Stomach smooth muscle (tissue), 2 donors: Measurements from ENCODE around the gene TTC39A.

Source experiments
- H3K27ac ChIP-seq: one replicate; pipeline ENCODE4 v1.7.0; 2013; ENCODE audit warnings: mild to moderate bottlenecking, low read length, inconsistent platforms
- H3K27me3 ChIP-seq, 2 donors: one replicate each; pipeline ENCODE4 v1.7.0; 2013; ENCODE audit warnings: low read length in 2 of 2; ENCODE audit not compliant: insufficient read depth in 2 of 2, control insufficient read depth in 1 of 2
- H3K36me3 ChIP-seq, 2 donors: one replicate each; pipeline ENCODE4 v1.7.0; 2013; ENCODE audit warnings: low read length in 2 of 2; ENCODE audit not compliant: control insufficient read depth in 2 of 2, insufficient read depth in 2 of 2
- H3K4me1 ChIP-seq: one replicate; pipeline ENCODE4 v1.7.0; 2013; ENCODE audit warnings: low read length; ENCODE audit not compliant: control insufficient read depth, insufficient read depth
- H3K4me3 ChIP-seq, 2 donors: one replicate each; pipeline ENCODE4 v1.7.0; 2013; ENCODE audit warnings: low read length in 2 of 2
- H3K9ac ChIP-seq, 2 donors: one replicate each; pipeline ENCODE4 v1.7.0; 2013; ENCODE audit warnings: low read length in 2 of 2, mild to moderate bottlenecking in 1 of 2
- H3K9me3 ChIP-seq, 2 donors: one replicate each; pipeline ENCODE4 v1.7.0; 2013; ENCODE audit warnings: low read length in 2 of 2; ENCODE audit not compliant: control insufficient read depth in 2 of 2
- donor health status: healthy.
- donor health status: Pancreatic carcinoma.

Gene TTC39A

GRCh38 chr1:51336711-51337110 is 6.3 kb upstream of the TTC39A start:
- H3K36me3 ChIP-seq = no peaks in the 10 kb centered on the region
- no peaks in the 10 kb centered on the region for H3K4me1 ChIP-seq
- no peak overlapping the region for H3K4me3 ChIP-seq
- no peak overlapping the region for H3K27ac ChIP-seq
- H3K9ac ChIP-seq = no peak overlapping the region
- peaks cover 0 to 3% of the 10 kb centered on the region in 2 donors for H3K27me3 ChIP-seq
- no peaks in the 10 kb centered on the region for H3K9me3 ChIP-seq

- H3K27ac ChIP-seq = no peak overlapping the region
- peaks cover 4% of the 10 kb centered on the region for H3K4me1 ChIP-seq
- H3K9me3 ChIP-seq = no peaks in the 10 kb centered on the region
Observed at GRCh38 chr1:51336004-51336403, 5.6 kb upstream of the TTC39A start.

GRCh38 chr1:51331206-51332100 is 1.1 kb upstream of the TTC39A start:
- Histone ChIP-seq H3K4me1 (peaks cover 10% of the 10 kb centered on the region), H3K9me3 (no peaks in the 10 kb centered on the region), H3K9ac (no peak overlapping the region), H3K4me3 (peak overlapping the region in 1 of 2 donors; percentile 68), H3K27me3 (peaks cover 13 to 27% of the 10 kb centered on the region in 2 donors), H3K27ac (no peak overlapping the region), H3K36me3 (no peaks in the 10 kb centered on the region)

More at GRCh38 chr1:51336004-51336403, 5.6 kb upstream of the TTC39A start:
- Histone ChIP-seq H3K27me3 (peaks cover 2 to 9% of the 10 kb centered on the region in 2 donors), H3K4me3 (no peak overlapping the region), H3K9ac (no peak overlapping the region), H3K36me3 (no peaks in the 10 kb centered on the region)

GRCh38 chr1:51329443-51330325 is 678 bp downstream of the TTC39A start:
- Histone ChIP-seq H3K27ac (no peak overlapping the region), H3K36me3 (no peaks in the 10 kb centered on the region), H3K27me3 (peaks cover 13 to 30% of the 10 kb centered on the region in 2 donors), H3K9ac (no peak overlapping the region), H3K4me1 (peaks cover 10% of the 10 kb centered on the region), H3K4me3 (no peak overlapping the region), H3K9me3 (no peaks in the 10 kb centered on the region)

- no peak overlapping the region for H3K4me3 ChIP-seq
- H3K27ac ChIP-seq = no peak overlapping the region
- no peak overlapping the region for H3K9ac ChIP-seq
- peaks cover 10% of the 10 kb centered on the region for H3K4me1 ChIP-seq
- peaks cover 13 to 30% of the 10 kb centered on the region in 2 donors for H3K27me3 ChIP-seq
- no peaks in the 10 kb centered on the region for H3K36me3 ChIP-seq
- no peaks in the 10 kb centered on the region for H3K9me3 ChIP-seq
Observed at GRCh38 chr1:51328926-51329325, 1.4 kb downstream of the TTC39A start.

- no peak overlapping the region for H3K9ac ChIP-seq
- no peak overlapping the region for H3K4me3 ChIP-seq
- no peak overlapping the region for H3K27ac ChIP-seq
- H3K27me3 ChIP-seq = peaks cover 13 to 30% of the 10 kb centered on the region in 2 donors
- no peaks in the 10 kb centered on the region for H3K36me3 ChIP-seq
- peaks cover 10% of the 10 kb centered on the region for H3K4me1 ChIP-seq
- no peaks in the 10 kb centered on the region for H3K9me3 ChIP-seq
Observed at GRCh38 chr1:51328279-51328678, 2.1 kb downstream of the TTC39A start.

- Histone ChIP-seq H3K27ac (no peak overlapping the region), H3K27me3 (peaks cover 13 to 30% of the 10 kb centered on the region in 2 donors), H3K4me1 (peaks cover 10% of the 10 kb centered on the region), H3K36me3 (no peaks in the 10 kb centered on the region), H3K9ac (no peak overlapping the region), H3K9me3 (no peaks in the 10 kb centered on the region), H3K4me3 (no peak overlapping the region)
Observed at GRCh38 chr1:51327386-51327785, 3.0 kb downstream of the TTC39A start.

GRCh38 chr1:51326839-51327238 is 3.5 kb downstream of the TTC39A start:
- Histone ChIP-seq H3K36me3 (no peaks in the 10 kb centered on the region), H3K27me3 (peaks cover 13 to 30% of the 10 kb centered on the region in 2 donors), H3K27ac (no peak overlapping the region), H3K9me3 (no peaks in the 10 kb centered on the region), H3K4me3 (no peak overlapping the region), H3K4me1 (peaks cover 10% of the 10 kb centered on the region), H3K9ac (no peak overlapping the region)

GRCh38 chr1:51325878-51326755 is 4.2 kb downstream of the TTC39A start:
- peaks cover 8% of the 10 kb centered on the region for H3K4me1 ChIP-seq
- H3K27ac ChIP-seq = no peak overlapping the region
- H3K9me3 ChIP-seq = no peaks in the 10 kb centered on the region
- H3K4me3 ChIP-seq = no peak overlapping the region
- no peaks in the 10 kb centered on the region for H3K36me3 ChIP-seq
- peaks cover 12 to 22% of the 10 kb centered on the region in 2 donors for H3K27me3 ChIP-seq
- no peak overlapping the region for H3K9ac ChIP-seq

GRCh38 chr1:51325391-51325790 is 5.0 kb downstream of the TTC39A start:
- H3K9me3 ChIP-seq = no peaks in the 10 kb centered on the region
- H3K4me1 ChIP-seq = peaks cover 2% of the 10 kb centered on the region
- no peak overlapping the region for H3K9ac ChIP-seq
- H3K4me3 ChIP-seq = no peak overlapping the region
- H3K27me3 ChIP-seq = peaks cover 6 to 18% of the 10 kb centered on the region in 2 donors
- no peak overlapping the region for H3K27ac ChIP-seq
- H3K36me3 ChIP-seq = no peaks in the 10 kb centered on the region
